Measurements from ENCODE around the gene NAPB. TPM values are rescaled to one million over a fixed set of nuclear protein-coding genes. Genes with fewer than 3 reads are reported as not detected.

Gene NAPB
- total RNA-seq, 1 experiment from 2014 or later = 5.8 TPM

- Histone ChIP-seq H3K4me1 (ENCODE audit: control insufficient read depth, insufficient read depth, low read length) (no peaks in the 10 kb centered on the region), H3K36me3 (ENCODE audit: control insufficient read depth, insufficient read depth, low read length) (no peaks in the 10 kb centered on the region), H3K9me3 (ENCODE audit: control insufficient read depth, insufficient read depth, low read depth, low read length) (no peaks in the 10 kb centered on the region), H3K4me3 (ENCODE audit: low read depth in 2 of 2, low read length in 2 of 2) (no peak overlapping the region), H3K27ac (ENCODE audit: low read length) (no peak overlapping the region), H3K27me3 (ENCODE audit: control insufficient read depth, insufficient read depth, low read length) (no peaks in the 10 kb centered on the region)
- POLR2A ChIA-PET = no interaction called here
- intact Hi-C loops (cut with micrococcal nuclease; ENCODE audit: unreplicated experiment) (no loop called here), in situ Hi-C loops (cut with HindIII; ENCODE audit: low pct_unique_long_range_greater_than_20kb, low sequenced_read_pairs) (no loop called here)
- BruUV-seq (replicated peaks) = no TSS peak
- ATAC-seq (no peak), DNase-seq (ENCODE audit: low read depth, low spot score) (no peak)
- CTCF ChIA-PET = no interaction called here
- TF ChIP-seq TCF7L2 (IDR thresholded peaks at IDR 0.05; ENCODE audit: low read depth, low read length) (no peak), CTCF (IDR thresholded peaks at IDR 0.05) (no peak), POLR2AphosphoS5 (IDR thresholded peaks at IDR 0.05; ENCODE audit: low read depth, low read length) (no peak), SIN3A (IDR thresholded peaks at IDR 0.05; ENCODE audit: borderline replicate concordance, insufficient read depth, low read depth, low read length) (no peak)
- TF ChIP-seq, protein P1, sequence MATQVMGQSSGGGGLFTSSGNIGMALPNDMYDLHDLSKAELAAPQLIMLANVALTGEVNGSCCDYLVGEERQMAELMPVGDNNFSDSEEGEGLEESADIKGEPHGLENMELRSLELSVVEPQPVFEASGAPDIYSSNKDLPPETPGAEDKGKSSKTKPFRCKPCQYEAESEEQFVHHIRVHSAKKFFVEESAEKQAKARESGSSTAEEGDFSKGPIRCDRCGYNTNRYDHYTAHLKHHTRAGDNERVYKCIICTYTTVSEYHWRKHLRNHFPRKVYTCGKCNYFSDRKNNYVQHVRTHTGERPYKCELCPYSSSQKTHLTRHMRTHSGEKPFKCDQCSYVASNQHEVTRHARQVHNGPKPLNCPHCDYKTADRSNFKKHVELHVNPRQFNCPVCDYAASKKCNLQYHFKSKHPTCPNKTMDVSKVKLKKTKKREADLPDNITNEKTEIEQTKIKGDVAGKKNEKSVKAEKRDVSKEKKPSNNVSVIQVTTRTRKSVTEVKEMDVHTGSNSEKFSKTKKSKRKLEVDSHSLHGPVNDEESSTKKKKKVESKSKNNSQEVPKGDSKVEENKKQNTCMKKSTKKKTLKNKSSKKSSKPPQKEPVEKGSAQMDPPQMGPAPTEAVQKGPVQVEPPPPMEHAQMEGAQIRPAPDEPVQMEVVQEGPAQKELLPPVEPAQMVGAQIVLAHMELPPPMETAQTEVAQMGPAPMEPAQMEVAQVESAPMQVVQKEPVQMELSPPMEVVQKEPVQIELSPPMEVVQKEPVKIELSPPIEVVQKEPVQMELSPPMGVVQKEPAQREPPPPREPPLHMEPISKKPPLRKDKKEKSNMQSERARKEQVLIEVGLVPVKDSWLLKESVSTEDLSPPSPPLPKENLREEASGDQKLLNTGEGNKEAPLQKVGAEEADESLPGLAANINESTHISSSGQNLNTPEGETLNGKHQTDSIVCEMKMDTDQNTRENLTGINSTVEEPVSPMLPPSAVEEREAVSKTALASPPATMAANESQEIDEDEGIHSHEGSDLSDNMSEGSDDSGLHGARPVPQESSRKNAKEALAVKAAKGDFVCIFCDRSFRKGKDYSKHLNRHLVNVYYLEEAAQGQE (IDR thresholded peaks at IDR 0.05; ENCODE audit: insufficient read depth in 1 of 2, low read depth in 2 of 2, low read length in 1 of 2) = no peak
These were observed 17.5 kb downstream of the NAPB start for GRCh38 chr20:23403751-23404150.

- Histone ChIP-seq H3K4me3 (ENCODE audit: low read depth in 2 of 2, low read length in 2 of 2) (no peak overlapping the region), H3K36me3 (ENCODE audit: control insufficient read depth, insufficient read depth, low read length) (no peaks in the 10 kb centered on the region), H3K27ac (ENCODE audit: low read length) (no peak overlapping the region), H3K9me3 (ENCODE audit: control insufficient read depth, insufficient read depth, low read depth, low read length) (no peaks in the 10 kb centered on the region), H3K27me3 (ENCODE audit: control insufficient read depth, insufficient read depth, low read length) (no peaks in the 10 kb centered on the region), H3K4me1 (ENCODE audit: control insufficient read depth, insufficient read depth, low read length) (no peaks in the 10 kb centered on the region)
- no peak for DNase-seq (ENCODE audit: low read depth, low spot score)
- CTCF ChIA-PET = no interaction called here
- ATAC-seq = no peak
- intact Hi-C loops (cut with micrococcal nuclease; ENCODE audit: unreplicated experiment) = no loop called here
- TF ChIP-seq SIN3A (IDR thresholded peaks at IDR 0.05; ENCODE audit: borderline replicate concordance, insufficient read depth, low read depth, low read length) (no peak), CTCF (IDR thresholded peaks at IDR 0.05) (no peak), TCF7L2 (IDR thresholded peaks at IDR 0.05; ENCODE audit: low read depth, low read length) (no peak), POLR2AphosphoS5 (IDR thresholded peaks at IDR 0.05; ENCODE audit: low read depth, low read length) (no peak)
- TF ChIP-seq, protein P1 (IDR thresholded peaks at IDR 0.05; ENCODE audit: insufficient read depth in 1 of 2, low read depth in 2 of 2, low read length in 1 of 2) = no peak
- POLR2A ChIA-PET = no interaction called here
- no TSS peak for BruUV-seq (replicated peaks)
- in situ Hi-C loops (cut with HindIII; ENCODE audit: low pct_unique_long_range_greater_than_20kb, low sequenced_read_pairs) = no loop called here
These were observed 20.2 kb downstream of the NAPB start for GRCh38 chr20:23401051-23401450.
